IMR-90 (cell line): ENCODE data around the gene RAB27A. TPM values are rescaled to one million over a fixed set of nuclear protein-coding genes. Genes with fewer than 3 reads are reported as not detected.

Source experiments
- ATAC-seq: fragments of 200-7000 bp; cut with Tn5 transposase; 2 replicates; pipeline ENCODE4 v1.9.1; 2020; ENCODE audit warnings: low read depth, mild to moderate bottlenecking, moderate library complexity
- BruUV-seq: library from RNA; stranded (reverse); fragments of 400-500 nt; replicated peaks from 2 replicates; lab custom pipeline; 2021; lab: Mats Ljungman, UMichigan
- CTCF ChIA-PET: fragments of 300-600 bp; formaldehyde crosslinking; extraction: SDS; loops from one replicate; lab custom pipeline; 2021; ENCODE audit warnings: antibody characterized with exemption; lab: Yijun Ruan, JAX
- POLR2A ChIA-PET: fragments of 300-600 bp; sonication (Branson Sonifier 250); formaldehyde crosslinking; loops from one replicate; lab custom pipeline; 2022; ENCODE audit warnings: antibody characterized with exemption; ENCODE audit not compliant: unreplicated experiment; lab: Charles Lee
- DNase-seq: peaks from one replicate; pipeline ENCODE4 v3.0.0; 2013
- H2AFZ ChIP-seq: replicated peaks from 2 replicates; pipeline ENCODE3; 2013; ENCODE audit warnings: low read length, mild to moderate bottlenecking; ENCODE audit not compliant: poor library complexity
- H2AK5ac ChIP-seq: 2 replicates; pipeline ENCODE4 v1.6.1; 2013; ENCODE audit warnings: low read depth, low read length, inconsistent platforms
- H2AK9ac ChIP-seq: replicated peaks from 2 replicates; pipeline ENCODE3; 2013; ENCODE audit warnings: mild to moderate bottlenecking, low read depth, low read length, moderate library complexity; ENCODE audit not compliant: poor library complexity
- H2BK120ac ChIP-seq: 2 replicates; pipeline ENCODE4 v1.6.1; 2013; ENCODE audit warnings: low read depth, low read length, inconsistent platforms
- H2BK15ac ChIP-seq: 3 replicates; pipeline ENCODE4 v1.6.1; 2013; ENCODE audit warnings: low read depth, low read length, inconsistent platforms
- H2BK20ac ChIP-seq: 2 replicates; pipeline ENCODE4 v1.6.1; 2013; ENCODE audit warnings: low read depth, mild to moderate bottlenecking, inconsistent platforms, low read length, moderate library complexity
- H2BK5ac ChIP-seq: 2 replicates; pipeline ENCODE4 v1.6.1; 2013; ENCODE audit warnings: mild to moderate bottlenecking, low read depth, low read length, inconsistent platforms; ENCODE audit not compliant: poor library complexity, severe bottlenecking
- H3K14ac ChIP-seq: replicated peaks from 2 replicates; pipeline ENCODE4 v1.6.1; 2013; ENCODE audit warnings: low read depth, low read length, inconsistent platforms
- H3K18ac ChIP-seq: 2 replicates; pipeline ENCODE4 v1.6.1; 2013; ENCODE audit warnings: low read depth, low read length, control low read depth
- H3K23ac ChIP-seq: 2 replicates; pipeline ENCODE4 v1.6.1; 2013; ENCODE audit warnings: low read depth, low read length, inconsistent platforms
- H3K27ac ChIP-seq: 2 replicates; pipeline ENCODE4 v1.5.1; 2013; ENCODE audit warnings: mild to moderate bottlenecking, control low read depth, low read length; ENCODE audit not compliant: insufficient read depth
- H3K27me3 ChIP-seq: 2 replicates; pipeline ENCODE4 v1.6.1; 2013; ENCODE audit warnings: low read length; ENCODE audit not compliant: control insufficient read depth, insufficient read depth
- H3K36me3 ChIP-seq: 2 replicates; pipeline ENCODE4 v1.6.1; 2013; ENCODE audit warnings: low read length, mixed read lengths; ENCODE audit not compliant: control insufficient read depth, insufficient read depth
- H3K4ac ChIP-seq: 2 replicates; pipeline ENCODE4 v1.6.1; 2013; ENCODE audit warnings: low read depth, low read length, inconsistent platforms
- H3K4me1 ChIP-seq: 2 replicates; pipeline ENCODE4 v1.6.1; 2013; ENCODE audit warnings: low read length, mixed read lengths; ENCODE audit not compliant: control insufficient read depth, insufficient read depth
- H3K4me2 ChIP-seq: 2 replicates; pipeline ENCODE4 v1.6.1; 2013; ENCODE audit warnings: low read depth, mild to moderate bottlenecking, control low read depth, low read length, moderate library complexity
- H3K4me3 ChIP-seq: 2 replicates; pipeline ENCODE4 v1.5.1; 2013; ENCODE audit warnings: low read depth, mild to moderate bottlenecking, control low read depth, low read length, moderate library complexity; ENCODE audit not compliant: insufficient read depth
- H3K56ac ChIP-seq: 2 replicates; pipeline ENCODE4 v1.6.1; 2013; ENCODE audit warnings: low read length, inconsistent platforms; ENCODE audit not compliant: insufficient read depth; ENCODE audit errors: extremely low read depth
- H3K79me1 ChIP-seq, 2 experiments: 2 replicates each; pipeline ENCODE4 v1.6.1; 2013; ENCODE audit warnings: low read length in 2 of 2, inconsistent platforms in 1 of 2, low read depth in 1 of 2
- H3K9ac ChIP-seq: 2 replicates; pipeline ENCODE4 v1.6.1; 2013; ENCODE audit warnings: low read depth, low read length, control low read depth
- H3K9me1 ChIP-seq: 2 replicates; pipeline ENCODE4 v1.6.1; 2013; ENCODE audit warnings: low read length, inconsistent platforms; ENCODE audit not compliant: insufficient read depth
- H3K9me3 ChIP-seq: 2 replicates; pipeline ENCODE4 v1.6.1; 2013; ENCODE audit warnings: low read length; ENCODE audit not compliant: control insufficient read depth, insufficient read depth
- H4K20me1 ChIP-seq: 2 replicates; pipeline ENCODE4 v1.6.1; 2013; ENCODE audit warnings: low read length, inconsistent platforms; ENCODE audit not compliant: insufficient read depth
- H4K5ac ChIP-seq: 2 replicates; pipeline ENCODE4 v1.6.1; 2013; ENCODE audit warnings: mild to moderate bottlenecking, low read depth, low read length, control low read depth
- H4K8ac ChIP-seq, 2 experiments: 2 replicates each; pipeline ENCODE4 v1.6.1; 2013; ENCODE audit warnings: low read depth in 2 of 2, low read length in 2 of 2, control low read depth in 1 of 2, inconsistent platforms in 1 of 2
- H4K91ac ChIP-seq: 2 replicates; pipeline ENCODE4 v1.6.1; 2013; ENCODE audit warnings: low read depth, low read length, inconsistent platforms; ENCODE audit not compliant: insufficient read depth
- FOS ChIP-seq: fragments of 150-350 bp; IDR thresholded peaks from 2 replicates; pipeline ENCODE4 v1.6.1; 2016; ENCODE audit warnings: low read depth, low read length
- MXI1 ChIP-seq: IDR thresholded peaks from 2 replicates; pipeline ENCODE4 v1.6.1; 2012; ENCODE audit warnings: low read depth, mild to moderate bottlenecking, low read length, moderate library complexity, borderline replicate concordance
- RFX5 ChIP-seq: IDR thresholded peaks from 2 replicates; pipeline ENCODE4 v1.8.0; 2012; ENCODE audit warnings: low read depth, mild to moderate bottlenecking, low read length, moderate library complexity
- WGBS, 2 experiments: methylation state at CpG; one replicate each; pipeline versions ENCODE4 v1.1.5 to v1.1.7; 2013; ENCODE audit warnings: missing lambda C conversion rate in 2 of 2; ENCODE audit not compliant: insufficient read length in 1 of 2; ENCODE audit errors: extremely low coverage in 2 of 2; 5-methylcytosine and 5-hydroxymethylcytosine counted together
- dilution Hi-C: fragments of 300-500 bp; cut with HindIII; formaldehyde crosslinking; loops from one replicate; pipeline ENCODE4 v1.14.3; 2018; ENCODE audit warnings: low sequenced_read_pairs; ENCODE audit not compliant: unreplicated experiment
- in situ Hi-C: fragments of 300-500 bp; cut with MboI; formaldehyde crosslinking; loops from 3 replicates; pipeline ENCODE4 v1.14.3; 2019; ENCODE audit warnings: low sequenced_read_pairs, inconsistent platforms, mixed read lengths
- intact Hi-C: fragments of 100-400 bp; cut with micrococcal nuclease; formaldehyde crosslinking; loops from 2 replicates; pipeline ENCODE4 v1.10.0; 2022
- polyA plus RNA-seq, 3 experiments: library from polyadenylated mRNA; depleted of rRNA; stranded (reverse); fragments of >200 nt; gene quantifications; 2 replicates each; pipeline ENCODE4 v1.2.3, GENCODE V29; 2012; ENCODE audit warnings: low replicate concordance in 1 of 3
- total RNA-seq: library from RNA; depleted of rRNA; stranded (reverse); fragments of >200 nt; gene quantifications from 2 replicates; pipeline ENCODE4 v1.2.3, GENCODE V29; 2012
- TF ChIP-seq, protein P1 (sequence below): fragments of 150-350 bp; IDR thresholded peaks from 2 replicates; pipeline ENCODE4 v1.6.1; 2017; ENCODE audit warnings: mild to moderate bottlenecking, antibody characterized with exemption, low read length, low read depth

RAB27A gene
- total and polyA plus RNA-seq, 2 of the 4 experiments (the other 2 are of a cell fraction): 4.8 to 13.7 TPM

DNA sequence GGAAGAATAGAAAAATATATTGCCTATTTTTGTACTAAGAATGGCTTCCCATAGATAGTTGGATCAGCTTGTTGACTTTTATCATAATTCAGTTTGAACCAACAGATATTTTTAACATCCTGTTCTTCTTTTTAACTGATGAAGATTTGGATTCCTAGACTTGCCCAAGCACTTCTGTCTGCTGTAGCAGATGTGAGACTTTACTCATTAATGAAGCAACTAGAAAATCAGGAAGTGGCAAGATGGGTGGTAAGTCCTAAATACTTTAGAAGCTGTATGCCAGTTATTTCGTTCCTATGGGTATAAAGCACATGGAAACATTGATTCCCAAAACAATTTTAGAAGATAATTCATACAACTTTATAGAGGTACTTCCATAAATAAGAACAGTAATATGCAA is 37.8 kb upstream of the RAB27A start:
- no peaks in the 10 kb centered on the region for H3K9me1 ChIP-seq
- no CpG with 5 or more reads among the region's 1 CpG for WGBS, 2 experiments
- TF ChIP-seq FOS (no peak), MXI1 (no peak), RFX5 (no peak)
- TF ChIP-seq, protein P1, sequence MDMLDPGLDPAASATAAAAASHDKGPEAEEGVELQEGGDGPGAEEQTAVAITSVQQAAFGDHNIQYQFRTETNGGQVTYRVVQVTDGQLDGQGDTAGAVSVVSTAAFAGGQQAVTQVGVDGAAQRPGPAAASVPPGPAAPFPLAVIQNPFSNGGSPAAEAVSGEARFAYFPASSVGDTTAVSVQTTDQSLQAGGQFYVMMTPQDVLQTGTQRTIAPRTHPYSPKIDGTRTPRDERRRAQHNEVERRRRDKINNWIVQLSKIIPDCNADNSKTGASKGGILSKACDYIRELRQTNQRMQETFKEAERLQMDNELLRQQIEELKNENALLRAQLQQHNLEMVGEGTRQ: no peak
- BruUV-seq: no TSS peak
- no peak overlapping the region for H3K4me3 ChIP-seq
- H3K4me1 ChIP-seq: no peaks in the 10 kb centered on the region
- ChIA-PET POLR2A (no interaction called here), CTCF (no interaction called here)
- dilution Hi-C loops (no loop called here), in situ Hi-C loops (no loop called here), intact Hi-C loops (no loop called here)
- H4K20me1 ChIP-seq: no peaks in the 10 kb centered on the region
- H4K5ac ChIP-seq: no peak overlapping the region
- no peak overlapping the region for H3K18ac ChIP-seq
- H2BK120ac ChIP-seq: no peak overlapping the region
- no peak overlapping the region for H3K9ac ChIP-seq
- no peak overlapping the region for H2AK9ac ChIP-seq
- no peaks in the 10 kb centered on the region for H3K79me1 ChIP-seq
- no peak overlapping the region for H3K14ac ChIP-seq
- H3K9me3 ChIP-seq: no peaks in the 10 kb centered on the region
- no peak overlapping the region for H2AK5ac ChIP-seq
- no peak overlapping the region for H3K27ac ChIP-seq
- DNase-seq (no peak), ATAC-seq (no peak)
- peaks cover 8% of the 10 kb centered on the region for H3K36me3 ChIP-seq
- H4K91ac ChIP-seq: no peak overlapping the region
- H2BK15ac ChIP-seq: no peak overlapping the region
- no peak overlapping the region for H2AFZ ChIP-seq
- no peak overlapping the region for H3K23ac ChIP-seq
- no peak overlapping the region for H3K56ac ChIP-seq
- no peak overlapping the region for H2BK20ac ChIP-seq
- no peak overlapping the region for H3K4me2 ChIP-seq
- H3K4ac ChIP-seq: no peak overlapping the region
- no peak overlapping the region for H2BK5ac ChIP-seq
- H3K27me3 ChIP-seq: no peaks in the 10 kb centered on the region
- no peak overlapping the region for H4K8ac ChIP-seq
